ENCODE results near the gene FHL2.

The FHL2 gene

DNA sequence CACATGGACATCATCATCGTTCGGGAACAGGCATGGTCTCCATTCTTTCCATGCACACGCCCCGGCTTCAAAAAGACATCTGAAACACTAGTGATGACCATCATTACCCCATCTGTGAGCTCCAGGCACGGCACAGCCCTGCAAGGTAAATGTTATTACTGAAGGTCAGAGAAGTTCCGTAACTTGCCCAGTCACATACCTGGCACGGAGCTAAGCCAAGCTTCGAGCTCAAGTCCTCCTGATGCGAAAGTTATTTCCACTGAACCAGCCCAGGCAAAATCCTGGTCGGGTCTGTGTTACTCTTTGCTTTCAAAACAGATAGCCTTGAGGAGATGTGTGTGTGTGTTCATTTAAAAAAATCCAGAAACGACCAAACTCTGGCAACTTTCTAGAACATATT, 22.8 kb downstream of the FHL2 start:
- ChIA-PET POLR2A (ENCODE audit: low non-redundant PET) (no interaction called here), CTCF (no interaction called here)
- no peak for DNase-seq (ENCODE audit: low spot score)
- H3K27ac ChIP-seq, result peak overlapping the region; percentile 28
- TF ChIP-seq, protein P1, sequence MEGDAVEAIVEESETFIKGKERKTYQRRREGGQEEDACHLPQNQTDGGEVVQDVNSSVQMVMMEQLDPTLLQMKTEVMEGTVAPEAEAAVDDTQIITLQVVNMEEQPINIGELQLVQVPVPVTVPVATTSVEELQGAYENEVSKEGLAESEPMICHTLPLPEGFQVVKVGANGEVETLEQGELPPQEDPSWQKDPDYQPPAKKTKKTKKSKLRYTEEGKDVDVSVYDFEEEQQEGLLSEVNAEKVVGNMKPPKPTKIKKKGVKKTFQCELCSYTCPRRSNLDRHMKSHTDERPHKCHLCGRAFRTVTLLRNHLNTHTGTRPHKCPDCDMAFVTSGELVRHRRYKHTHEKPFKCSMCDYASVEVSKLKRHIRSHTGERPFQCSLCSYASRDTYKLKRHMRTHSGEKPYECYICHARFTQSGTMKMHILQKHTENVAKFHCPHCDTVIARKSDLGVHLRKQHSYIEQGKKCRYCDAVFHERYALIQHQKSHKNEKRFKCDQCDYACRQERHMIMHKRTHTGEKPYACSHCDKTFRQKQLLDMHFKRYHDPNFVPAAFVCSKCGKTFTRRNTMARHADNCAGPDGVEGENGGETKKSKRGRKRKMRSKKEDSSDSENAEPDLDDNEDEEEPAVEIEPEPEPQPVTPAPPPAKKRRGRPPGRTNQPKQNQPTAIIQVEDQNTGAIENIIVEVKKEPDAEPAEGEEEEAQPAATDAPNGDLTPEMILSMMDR (conservative IDR thresholded peaks at IDR 0.05; ENCODE audit: low read depth), result no peak

- ChIA-PET POLR2A (ENCODE audit: low non-redundant PET) (no interaction called here), CTCF (no interaction called here)
- TF ChIP-seq, protein P1 (conservative IDR thresholded peaks at IDR 0.05; ENCODE audit: low read depth), result no peak
- H3K27ac ChIP-seq, result peak overlapping the region; percentile 28
- DNase-seq (ENCODE audit: low spot score), result no peak
Observed at GRCh38 chr2:105375001-105375561, 23.8 kb downstream of the FHL2 start.

DNA sequence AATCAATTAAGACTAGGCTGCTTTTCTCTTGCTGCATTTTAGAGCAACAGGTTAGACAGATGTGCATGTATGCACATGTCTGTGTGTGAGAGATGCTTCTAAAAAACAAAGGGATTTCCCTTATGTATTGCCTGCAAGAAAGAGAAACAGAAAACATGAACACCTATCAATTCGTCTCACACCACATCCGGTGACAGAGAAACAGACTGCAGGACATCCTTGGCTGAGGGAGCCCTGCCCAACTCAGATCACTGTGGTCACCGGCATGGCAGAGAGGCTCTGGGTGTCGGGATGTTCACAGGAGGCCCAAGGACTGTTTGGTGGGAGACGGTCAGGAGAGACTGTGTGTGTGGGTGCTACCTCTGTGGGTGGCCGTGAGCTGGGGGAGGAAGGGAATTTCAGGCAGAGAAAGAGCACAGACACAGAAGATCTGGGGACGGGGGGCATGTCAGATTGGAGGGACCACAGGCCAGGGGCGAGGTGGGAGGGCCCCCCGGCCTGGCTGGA, 24.9 kb downstream of the FHL2 start:
- peak overlapping the region; percentile 51 for H3K27ac ChIP-seq
- ChIA-PET CTCF (no interaction called here), POLR2A (ENCODE audit: low non-redundant PET) (no interaction called here)
- TF ChIP-seq, protein P1 (conservative IDR thresholded peaks at IDR 0.05; ENCODE audit: low read depth), result no peak
- DNase-seq (ENCODE audit: low spot score), result no peak

DNA sequence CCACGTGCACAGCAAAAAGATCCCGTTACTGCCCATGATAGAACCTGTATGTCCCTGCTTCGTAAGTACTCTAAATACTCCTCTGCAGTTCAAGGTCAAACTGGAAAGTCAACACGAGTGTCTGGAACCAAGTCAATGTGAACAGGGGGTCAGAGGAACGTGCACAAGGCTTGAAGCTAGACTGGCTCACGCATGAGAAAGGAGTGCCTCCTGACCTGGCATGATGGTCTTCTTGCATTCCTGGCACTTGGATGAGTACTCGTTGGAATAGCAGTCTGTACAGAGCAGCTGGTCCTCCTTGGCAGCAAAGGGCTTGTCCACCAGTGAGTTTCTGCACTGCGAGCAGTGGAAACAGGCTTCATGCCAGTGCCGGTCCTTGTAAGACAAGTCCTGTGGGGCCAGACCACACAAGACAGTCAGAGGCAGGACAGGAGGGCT, 25.5 kb downstream of the FHL2 start:
- ChIA-PET CTCF (no interaction called here), POLR2A (ENCODE audit: low non-redundant PET) (no interaction called here)
- DNase-seq (ENCODE audit: low spot score), result no peak
- TF ChIP-seq, protein P1 (conservative IDR thresholded peaks at IDR 0.05; ENCODE audit: low read depth), result no peak
- H3K27ac ChIP-seq, result peak overlapping the region; percentile 51

GRCh38 chr2:105371810-105372209, 27.0 kb downstream of the FHL2 start:
- no peak for DNase-seq (ENCODE audit: low spot score)
- ChIA-PET CTCF (interaction anchor here (0.7 to 1.1 kb wide), 3 partner anchors 15 to 149 kb away, joined by 3 to 5 read pairs (median 3); no protein-coding TSS in a partner anchor), POLR2A (ENCODE audit: low non-redundant PET) (no interaction called here)
- TF ChIP-seq, protein P1 (conservative IDR thresholded peaks at IDR 0.05; ENCODE audit: low read depth), result no peak
- peak overlapping the region; percentile 52 for H3K27ac ChIP-seq

DNA sequence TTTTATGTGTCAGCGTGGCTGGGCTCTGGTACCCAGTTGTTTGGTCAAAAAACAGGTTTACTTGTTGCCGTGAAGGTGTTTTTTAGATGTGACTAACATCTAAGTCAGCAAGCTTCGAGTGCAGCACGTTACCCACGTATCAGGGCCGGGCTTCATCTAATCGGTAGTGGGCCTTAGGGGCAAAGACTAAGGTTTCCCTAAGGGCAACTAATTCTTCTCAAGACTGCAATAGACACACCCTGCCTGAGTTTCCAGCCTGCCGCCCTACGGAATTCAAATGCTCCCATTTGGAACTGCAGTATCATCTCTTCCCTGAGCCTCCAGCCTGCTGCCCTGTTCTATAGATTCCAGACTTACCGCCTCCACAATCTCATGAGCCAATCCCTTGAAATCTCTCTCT, 27.7 kb downstream of the FHL2 start:
- TF ChIP-seq, protein P1 (conservative IDR thresholded peaks at IDR 0.05; ENCODE audit: low read depth), result no peak
- CTCF ChIA-PET, result interaction anchor here (0.7 to 1.1 kb wide), 3 partner anchors 16 to 150 kb away, joined by 3 to 5 read pairs (median 3); no protein-coding TSS in a partner anchor
- peak; percentile 44 for DNase-seq (ENCODE audit: low spot score)
- no peak overlapping the region for H3K27ac ChIP-seq
- POLR2A ChIA-PET (ENCODE audit: low non-redundant PET), result no interaction called here

All from RWPE1 (cell line).